Measurements from ENCODE around the gene HOXA1. TPM values are rescaled to one million over a fixed set of nuclear protein-coding genes. Genes with fewer than 3 reads are reported as not detected.
A peak's percentile ranks its signal among the peaks of the same experiment; 100 is the strongest.

HOXA1 gene
- total RNA-seq = under 1 TPM in 2 of 4 donors, not detected in 2; 0.16 to 0.36 TPM

DNA sequence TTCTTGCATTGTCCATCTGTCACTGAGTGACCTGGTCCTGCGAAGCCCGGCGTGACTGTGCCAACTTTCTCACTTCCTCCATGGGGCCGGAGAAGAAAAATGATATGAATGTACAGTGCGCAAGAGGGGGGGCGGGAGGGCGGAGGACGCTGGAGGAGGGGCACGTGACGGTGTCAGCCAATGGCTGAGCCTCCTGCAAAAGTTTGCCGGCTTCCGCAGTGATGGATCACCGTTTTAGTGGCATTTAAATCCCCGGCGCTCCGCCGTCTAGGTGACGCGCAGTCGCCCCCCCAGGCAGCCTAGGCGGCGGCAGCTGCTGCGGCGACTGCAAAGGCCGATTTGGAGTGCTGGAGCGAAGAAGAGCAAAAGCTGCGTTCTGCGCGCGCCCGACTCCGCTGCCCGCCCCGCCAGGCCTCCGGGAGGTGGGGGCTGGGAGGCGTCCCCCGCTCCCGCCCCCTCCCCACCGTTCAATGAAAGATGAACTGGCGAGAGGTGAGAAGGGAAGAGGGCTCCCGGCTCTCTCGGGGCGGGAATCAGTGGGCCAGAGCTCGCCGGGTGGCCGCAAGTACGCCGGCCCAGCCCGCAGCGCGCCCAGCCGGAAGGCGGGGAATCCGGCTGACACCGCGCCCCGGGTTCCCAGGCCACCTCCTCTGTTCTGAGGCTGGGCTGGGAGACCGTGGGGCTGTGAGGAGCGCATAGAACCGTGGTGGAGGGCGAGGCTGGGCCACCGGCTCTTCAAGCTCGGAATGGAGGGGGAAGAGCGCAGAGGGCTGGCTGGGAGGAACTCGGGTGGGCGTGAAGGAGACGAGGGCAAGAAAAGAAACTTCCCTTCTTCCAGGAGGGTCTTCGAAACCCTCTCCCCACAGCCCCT is at the start of gene HOXA1:
Gene HOXA1, minus strand, starts transcription at position 104 of the 871 bp plus-strand sequence. Its CDS starts 88 bp downstream, at position 16.
- Histone ChIP-seq H3K4me1 (peaks cover 11 to 24% of the 10 kb centered on the region in 2 donors), H3K9me3 (no peaks in the 10 kb centered on the region), H3K27ac (peak within 1 kb of the TSS; percentile 73 to 82 (median 80)), H3K36me3 (no peaks in the 10 kb centered on the region), H3K4me3 (peak within 1 kb of the TSS; percentile 78 to 97 (median 88)), H3K27me3 (no peaks in the 10 kb centered on the region)
- intact Hi-C loops (cut with DNase I; ENCODE audit: low total_unique reads) (loop anchor here (1.0 to 2.0 kb wide), 2 partner anchors 35 to 232 kb away; partner anchors contain the start of genes HOXA4 and SKAP2), in situ Hi-C loops (cut with MboI; ENCODE audit: low sequenced_read_pairs in 4 of 4) (no loop called here)
- DNase-seq = peak; percentile 52 to 55
- TF ChIP-seq, protein P1, sequence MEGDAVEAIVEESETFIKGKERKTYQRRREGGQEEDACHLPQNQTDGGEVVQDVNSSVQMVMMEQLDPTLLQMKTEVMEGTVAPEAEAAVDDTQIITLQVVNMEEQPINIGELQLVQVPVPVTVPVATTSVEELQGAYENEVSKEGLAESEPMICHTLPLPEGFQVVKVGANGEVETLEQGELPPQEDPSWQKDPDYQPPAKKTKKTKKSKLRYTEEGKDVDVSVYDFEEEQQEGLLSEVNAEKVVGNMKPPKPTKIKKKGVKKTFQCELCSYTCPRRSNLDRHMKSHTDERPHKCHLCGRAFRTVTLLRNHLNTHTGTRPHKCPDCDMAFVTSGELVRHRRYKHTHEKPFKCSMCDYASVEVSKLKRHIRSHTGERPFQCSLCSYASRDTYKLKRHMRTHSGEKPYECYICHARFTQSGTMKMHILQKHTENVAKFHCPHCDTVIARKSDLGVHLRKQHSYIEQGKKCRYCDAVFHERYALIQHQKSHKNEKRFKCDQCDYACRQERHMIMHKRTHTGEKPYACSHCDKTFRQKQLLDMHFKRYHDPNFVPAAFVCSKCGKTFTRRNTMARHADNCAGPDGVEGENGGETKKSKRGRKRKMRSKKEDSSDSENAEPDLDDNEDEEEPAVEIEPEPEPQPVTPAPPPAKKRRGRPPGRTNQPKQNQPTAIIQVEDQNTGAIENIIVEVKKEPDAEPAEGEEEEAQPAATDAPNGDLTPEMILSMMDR (IDR thresholded peaks at IDR 0.05 in 4 of 5, conservative IDR thresholded peaks at IDR 0.05 in 1 of 5) = peak in 1 of 5 experiments; percentile 13
- TF ChIP-seq POLR2A (IDR thresholded peaks at IDR 0.05) = peak; percentile 41 to 59
- ATAC-seq = peak; percentile 82 to 83

DNA sequence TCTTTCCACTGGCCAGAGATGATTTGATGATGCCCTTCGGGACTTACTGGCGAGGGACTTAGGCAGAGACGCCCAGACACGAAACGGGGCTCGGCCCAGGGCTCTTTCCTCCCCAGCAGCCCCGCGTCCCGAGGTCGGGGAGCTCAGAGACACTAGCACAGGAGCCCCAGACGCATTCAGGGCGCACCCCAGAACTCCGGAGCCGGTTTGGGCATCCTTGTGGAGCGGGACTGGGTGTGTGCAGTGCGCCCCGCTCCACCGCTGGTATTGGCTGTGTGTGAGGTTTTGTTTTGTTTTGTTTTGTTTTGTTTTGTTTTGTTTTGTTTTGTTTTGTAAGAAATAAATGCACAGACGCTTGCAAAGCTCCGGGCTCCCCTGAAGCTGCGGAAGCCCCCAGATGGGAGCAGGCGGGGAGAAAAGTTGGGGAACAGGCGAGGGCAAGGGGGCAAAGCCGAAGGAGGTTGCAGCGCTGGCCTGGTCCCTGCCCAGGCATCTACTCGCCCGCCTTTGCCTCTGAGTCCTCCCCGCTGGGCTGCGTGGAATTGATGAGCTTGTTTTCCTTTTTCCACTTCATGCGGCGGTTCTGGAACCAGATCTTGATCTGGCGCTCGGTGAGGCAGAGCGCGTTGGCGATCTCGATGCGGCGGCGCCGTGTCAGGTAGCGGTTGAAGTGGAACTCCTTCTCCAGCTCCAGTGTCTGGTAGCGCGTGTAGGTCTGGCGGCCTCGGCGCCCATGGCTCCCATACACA is 49.5 kb upstream of the HOXA1 start:
- peaks cover 39 to 40% of the 10 kb centered on the region in 2 donors for H3K4me1 ChIP-seq
- in situ Hi-C loops (cut with MboI; ENCODE audit: low sequenced_read_pairs in 4 of 4) = loop anchor here in 3 of 4 donors (5.0 to 10.0 kb wide), 3 partner anchors 288 to 781 kb away; no protein-coding TSS in a partner anchor

DNA sequence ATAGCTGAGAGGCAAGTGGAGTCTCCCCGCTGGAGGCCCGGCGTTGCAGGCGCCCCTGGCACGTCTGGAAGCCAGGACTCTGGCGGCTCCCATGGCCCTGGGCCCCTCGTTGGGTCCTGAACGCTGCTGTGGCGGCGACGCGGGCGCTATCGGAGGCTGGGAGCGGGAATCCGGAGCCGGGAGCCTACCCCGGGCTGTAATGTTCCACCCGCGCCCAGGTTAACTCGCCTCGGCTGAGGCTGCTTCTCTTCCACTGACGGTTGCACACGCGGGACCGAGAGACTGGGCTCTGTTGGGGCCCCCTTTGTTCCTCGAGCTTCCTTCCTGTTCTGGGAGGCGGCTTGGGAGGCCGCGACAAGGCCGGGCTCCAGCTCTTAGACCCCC is 49.0 kb upstream of the HOXA1 start:
- in situ Hi-C loops (cut with MboI; ENCODE audit: low sequenced_read_pairs in 4 of 4) (loop anchor here in 3 of 4 donors (5.0 to 10.0 kb wide), 4 partner anchors 287 to 780 kb away; no protein-coding TSS in a partner anchor), intact Hi-C loops (cut with DNase I; ENCODE audit: low total_unique reads) (no loop called here)
- no peak for DNase-seq
- no peak overlapping the region for H3K4me3 ChIP-seq
- H3K27ac ChIP-seq = peak overlapping the region in 3 of 4 donors; percentile 63 to 94 (median 66)
- no peak for TF ChIP-seq POLR2A (IDR thresholded peaks at IDR 0.05)
- TF ChIP-seq, protein P1 (IDR thresholded peaks at IDR 0.05 in 4 of 5, conservative IDR thresholded peaks at IDR 0.05 in 1 of 5) = no peak
- ATAC-seq = no peak
- H3K9me3 ChIP-seq = no peaks in the 10 kb centered on the region
- peaks cover 0 to 20% of the 10 kb centered on the region in 2 donors for H3K36me3 ChIP-seq
- peaks cover 33 to 35% of the 10 kb centered on the region in 2 donors for H3K4me1 ChIP-seq
- H3K27me3 ChIP-seq = no peaks in the 10 kb centered on the region

More for the DNA sequence above, 49.5 kb upstream of the HOXA1 start:
- Histone ChIP-seq H3K9me3 (no peaks in the 10 kb centered on the region), H3K36me3 (peaks cover 0 to 20% of the 10 kb centered on the region in 2 donors), H3K27me3 (no peaks in the 10 kb centered on the region), H3K4me3 (no peak overlapping the region), H3K27ac (peak overlapping the region in 2 of 4 donors; percentile 92 to 94)
- TF ChIP-seq POLR2A (IDR thresholded peaks at IDR 0.05) = no peak
- intact Hi-C loops (cut with DNase I; ENCODE audit: low total_unique reads) = no loop called here
- ATAC-seq (no peak), DNase-seq (no peak)

DNA sequence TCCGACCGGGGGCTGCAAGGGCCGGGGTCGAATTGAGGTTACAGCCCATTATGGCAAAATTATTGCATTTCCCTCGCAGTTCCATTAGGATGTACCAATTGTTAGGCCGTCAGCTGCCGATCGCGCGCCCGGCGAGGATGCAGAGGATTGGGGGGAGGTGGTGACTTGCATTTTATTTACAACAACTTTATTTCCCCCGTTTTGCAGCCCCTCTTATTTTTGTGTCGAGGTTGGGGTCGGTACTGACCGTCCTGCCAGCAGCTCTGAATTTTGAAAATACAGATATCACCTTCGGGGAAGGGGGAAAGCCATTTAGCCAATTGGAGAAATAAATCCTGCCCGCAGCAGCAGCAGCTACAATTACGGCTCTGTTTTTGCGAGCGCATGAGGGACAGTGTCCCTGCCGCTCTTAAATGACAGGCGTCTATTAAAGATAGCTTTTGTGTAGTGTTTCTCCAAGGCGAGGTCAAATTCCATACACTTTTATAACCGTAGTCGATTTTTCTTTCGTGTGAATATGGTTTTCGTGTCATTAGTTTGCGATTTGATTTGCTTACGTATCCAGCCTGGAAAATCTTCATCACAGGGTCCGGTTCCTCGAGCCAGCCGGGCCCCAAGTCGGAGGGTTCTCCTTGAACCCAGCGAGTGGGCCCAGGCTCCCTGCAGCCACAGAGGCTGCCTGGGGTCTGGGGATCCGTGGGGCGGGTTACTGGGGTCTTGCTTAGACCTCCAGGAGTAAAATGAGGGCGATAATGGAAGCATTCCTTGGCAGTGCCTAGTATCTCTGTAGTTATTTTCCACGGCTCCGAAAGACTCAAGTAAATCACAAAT is 48.4 kb upstream of the HOXA1 start:
- peaks cover 27 to 29% of the 10 kb centered on the region in 2 donors for H3K4me1 ChIP-seq
- intact Hi-C loops (cut with DNase I; ENCODE audit: low total_unique reads) = no loop called here
- in situ Hi-C loops (cut with MboI; ENCODE audit: low sequenced_read_pairs in 4 of 4) = loop anchor here in 2 of 4 donors (5.0 to 10.0 kb wide), 3 partner anchors 289 to 779 kb away; no protein-coding TSS in a partner anchor
- no peaks in the 10 kb centered on the region for H3K9me3 ChIP-seq
- H3K27me3 ChIP-seq = no peaks in the 10 kb centered on the region
- peaks cover 0 to 20% of the 10 kb centered on the region in 2 donors for H3K36me3 ChIP-seq
- H3K27ac ChIP-seq = peak overlapping the region; percentile 30 to 94 (median 64)
- TF ChIP-seq, protein P1 (IDR thresholded peaks at IDR 0.05 in 4 of 5, conservative IDR thresholded peaks at IDR 0.05 in 1 of 5) = peak in 3 of 5 experiments; percentile 9 to 62 (median 36)
- TF ChIP-seq POLR2A (IDR thresholded peaks at IDR 0.05) = no peak
- no peak for ATAC-seq
- H3K4me3 ChIP-seq = peak overlapping the region in 2 of 4 donors; percentile 14 to 26
- no peak for DNase-seq

Measured in gastrocnemius medialis (tissue), 4 donors.